Measurements from ENCODE around the gene LRRTM4.

The LRRTM4 gene

GRCh38 chr2:77470096-77470495 is 52.1 kb downstream of the LRRTM4 start:
- no peak for DNase-seq (ENCODE audit: low read depth)

GRCh38 chr2:77469106-77469505 is 53.1 kb downstream of the LRRTM4 start:
- DNase-seq (ENCODE audit: low read depth), result no peak

- no peak for DNase-seq (ENCODE audit: low read depth)
These were observed 62.3 kb downstream of the LRRTM4 start for GRCh38 chr2:77459840-77460239.

GRCh38 chr2:77458216-77458615 is 64.0 kb downstream of the LRRTM4 start:
- DNase-seq (ENCODE audit: low read depth), result no peak

GRCh38 chr2:77457665-77458064 is 64.5 kb downstream of the LRRTM4 start:
- DNase-seq (ENCODE audit: low read depth), result no peak

- no peak for DNase-seq (ENCODE audit: low read depth)
These were observed 79.1 kb downstream of the LRRTM4 start for GRCh38 chr2:77443076-77443475.

GRCh38 chr2:77434880-77435279 is 87.3 kb downstream of the LRRTM4 start:
- DNase-seq (ENCODE audit: low read depth), result no peak

GRCh38 chr2:77428946-77429345 is 93.2 kb downstream of the LRRTM4 start:
- no peak for DNase-seq (ENCODE audit: low read depth)

GRCh38 chr2:77421971-77422370 is 100.2 kb downstream of the LRRTM4 start:
- DNase-seq (ENCODE audit: low read depth), result no peak

GRCh38 chr2:77418537-77418936 is 103.6 kb downstream of the LRRTM4 start:
- no peak for DNase-seq (ENCODE audit: low read depth)

GRCh38 chr2:77404189-77404588 is 118.0 kb downstream of the LRRTM4 start:
- DNase-seq (ENCODE audit: low read depth), result no peak

GRCh38 chr2:77398970-77399600 is 123.1 kb downstream of the LRRTM4 start:
- no peak for DNase-seq (ENCODE audit: low read depth)

- no peak for DNase-seq (ENCODE audit: low read depth)
These were observed 124.4 kb downstream of the LRRTM4 start for GRCh38 chr2:77397763-77398162.

GRCh38 chr2:77395011-77395410 is 127.2 kb downstream of the LRRTM4 start:
- no peak for DNase-seq (ENCODE audit: low read depth)

GRCh38 chr2:77391119-77391518 is 131.1 kb downstream of the LRRTM4 start:
- DNase-seq (ENCODE audit: low read depth), result no peak

- DNase-seq (ENCODE audit: low read depth), result no peak
These were observed 134.9 kb downstream of the LRRTM4 start for GRCh38 chr2:77387324-77387723.

- no peak for DNase-seq (ENCODE audit: low read depth)
These were observed 149.5 kb downstream of the LRRTM4 start for GRCh38 chr2:77372636-77373035.

GRCh38 chr2:77370511-77370910 is 151.7 kb downstream of the LRRTM4 start:
- no peak for DNase-seq (ENCODE audit: low read depth)

GRCh38 chr2:77363277-77363676 is 158.9 kb downstream of the LRRTM4 start:
- DNase-seq (ENCODE audit: low read depth), result no peak

- DNase-seq (ENCODE audit: low read depth), result no peak
These were observed 173.4 kb downstream of the LRRTM4 start for GRCh38 chr2:77348821-77349220.

GRCh38 chr2:77336013-77336412 is 186.2 kb downstream of the LRRTM4 start:
- no peak for DNase-seq (ENCODE audit: low read depth)

GRCh38 chr2:77328134-77328931 is 193.8 kb downstream of the LRRTM4 start:
- DNase-seq (ENCODE audit: low read depth), result no peak

- no peak for DNase-seq (ENCODE audit: low read depth)
These were observed 196.8 kb downstream of the LRRTM4 start for GRCh38 chr2:77325395-77325794.

- DNase-seq (ENCODE audit: low read depth), result no peak
These were observed 199.7 kb downstream of the LRRTM4 start for GRCh38 chr2:77322431-77322830.
